SK-N-MC (cell line): ENCODE results near the gene MAP3K9.
"Not testable (repeated sequence)": the region's sequence is repeated elsewhere in the genome, so short reads cannot be mapped to it uniquely, and the experiment has no call there.

Source experiments
- DNase-seq: peaks from one replicate; pipeline ENCODE4 v3.0.0-alpha.2; 2011; ENCODE audit warnings: low read depth, low spot score
- H3K27ac ChIP-seq: fragments of 200-600 bp; sonication (generic); 2 replicates; pipeline ENCODE4 v1.5.1; 2016; ENCODE audit warnings: mixed run types
- H3K36me3 ChIP-seq: fragments of 200-600 bp; sonication (generic); 2 replicates; pipeline ENCODE4 v1.6.1; 2017; ENCODE audit warnings: antibody characterized with exemption, low read length, mixed read lengths; ENCODE audit not compliant: insufficient read depth
- H3K4me3 ChIP-seq: fragments of 200-600 bp; sonication (generic); 2 replicates; pipeline ENCODE4 v1.5.1; 2016
- H3K9ac ChIP-seq: fragments of 200-600 bp; sonication (generic); 2 replicates; pipeline ENCODE4 v1.8.0; 2017; ENCODE audit warnings: mixed run types, mixed read lengths; ENCODE audit not compliant: insufficient read length
- H3K9me3 ChIP-seq: fragments of 200-600 bp; sonication (generic); 2 replicates; pipeline ENCODE4 v1.6.1; 2017; ENCODE audit warnings: low read depth, mild to moderate bottlenecking, antibody characterized with exemption, low read length, moderate library complexity, mixed read lengths
- EZH2 ChIP-seq: fragments of 200-600 bp; sonication (generic); IDR thresholded peaks from one replicate; pipeline ENCODE4 v1.6.1; 2017; ENCODE audit warnings: antibody characterized with exemption
- FOXP2 ChIP-seq: optimal IDR thresholded peaks from 2 replicates; pipeline ENCODE3; 2011; ENCODE audit warnings: mild to moderate bottlenecking, moderate library complexity; ENCODE audit not compliant: insufficient read depth; ENCODE audit errors: extremely low read length, control extremely low read depth
- POLR2AphosphoS5 ChIP-seq: IDR thresholded peaks from 2 replicates; pipeline ENCODE4 v1.6.1; 2012; ENCODE audit warnings: mild to moderate bottlenecking, low read depth, low read length, borderline replicate concordance

MAP3K9 gene

DNA sequence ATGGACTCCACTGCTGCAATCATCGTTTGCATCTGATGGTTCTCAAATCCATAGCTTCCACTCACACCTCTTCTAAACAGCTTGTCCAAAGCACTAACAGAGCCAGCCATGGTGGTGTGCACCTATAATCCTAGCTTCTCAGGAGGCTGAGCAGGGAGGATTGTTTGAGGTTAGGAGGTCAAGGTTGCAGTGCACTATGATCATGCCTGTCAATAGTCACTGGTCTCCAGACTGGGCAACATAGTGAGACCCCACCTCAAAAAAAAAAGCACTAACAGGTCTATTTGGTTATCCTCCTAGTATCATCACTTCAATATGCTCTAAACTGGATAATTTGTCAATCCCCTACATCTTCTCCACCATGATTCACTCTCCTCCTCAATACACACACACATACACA lies 104.4 kb downstream of the MAP3K9 start:
- Histone ChIP-seq H3K9ac (no peak overlapping the region), H3K4me3 (no peak overlapping the region), H3K36me3 (no peaks in the 10 kb centered on the region), H3K9me3 (no peaks in the 10 kb centered on the region), H3K27ac (no peak overlapping the region)
- no peak for DNase-seq
- no peak for TF ChIP-seq POLR2AphosphoS5
- no peak for TF ChIP-seq EZH2
- TF ChIP-seq FOXP2 = no peak

- H3K27ac ChIP-seq, H3K4me3 ChIP-seq, DNase-seq, H3K9me3 ChIP-seq, H3K9ac ChIP-seq, H3K36me3 ChIP-seq: not testable (repeated sequence)
Observed at GRCh38 chr14:70703621-70704168, 105.6 kb downstream of the MAP3K9 start.

DNA sequence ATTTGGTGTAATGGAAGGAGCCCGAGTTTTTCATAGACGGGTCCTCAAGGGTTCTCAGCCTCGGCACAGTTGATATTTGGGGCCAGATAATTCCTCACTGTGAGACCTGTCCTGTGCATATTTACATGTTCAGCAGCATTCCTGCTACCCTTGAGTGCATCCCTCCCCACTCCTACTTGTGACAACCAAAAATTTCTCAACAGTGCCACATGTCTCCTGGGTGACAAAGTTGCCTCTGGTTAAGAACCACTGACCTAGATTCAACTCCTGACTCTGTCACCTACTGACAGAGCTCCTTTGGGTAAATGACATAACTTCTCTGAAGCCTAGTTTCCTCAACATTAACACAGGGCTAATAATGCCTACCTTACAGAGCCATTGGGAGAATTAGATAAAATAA lies 107.2 kb downstream of the MAP3K9 start:
- Histone ChIP-seq H3K4me3 (no peak overlapping the region), H3K27ac (no peak overlapping the region), H3K9ac (no peak overlapping the region), H3K36me3 (no peaks in the 10 kb centered on the region), H3K9me3 (no peaks in the 10 kb centered on the region)
- TF ChIP-seq POLR2AphosphoS5 (no peak), EZH2 (no peak), FOXP2 (no peak)
- no peak for DNase-seq

- Histone ChIP-seq H3K9me3 (no peaks in the 10 kb centered on the region), H3K9ac (no peak overlapping the region), H3K4me3 (no peak overlapping the region), H3K36me3 (no peaks in the 10 kb centered on the region), H3K27ac (no peak overlapping the region)
- TF ChIP-seq EZH2 (no peak), FOXP2 (no peak), POLR2AphosphoS5 (no peak)
- DNase-seq = no peak
Observed at GRCh38 chr14:70701610-70702009, 107.7 kb downstream of the MAP3K9 start.

- H3K27ac ChIP-seq = no peak overlapping the region
- no peak for DNase-seq
- TF ChIP-seq POLR2AphosphoS5 (no peak), FOXP2 (no peak), EZH2 (no peak)
- H3K9ac ChIP-seq = no peak overlapping the region
- no peak overlapping the region for H3K4me3 ChIP-seq
- no peaks in the 10 kb centered on the region for H3K9me3 ChIP-seq
- H3K36me3 ChIP-seq = no peaks in the 10 kb centered on the region
Observed at GRCh38 chr14:70700955-70701585, 108.2 kb downstream of the MAP3K9 start.

DNA sequence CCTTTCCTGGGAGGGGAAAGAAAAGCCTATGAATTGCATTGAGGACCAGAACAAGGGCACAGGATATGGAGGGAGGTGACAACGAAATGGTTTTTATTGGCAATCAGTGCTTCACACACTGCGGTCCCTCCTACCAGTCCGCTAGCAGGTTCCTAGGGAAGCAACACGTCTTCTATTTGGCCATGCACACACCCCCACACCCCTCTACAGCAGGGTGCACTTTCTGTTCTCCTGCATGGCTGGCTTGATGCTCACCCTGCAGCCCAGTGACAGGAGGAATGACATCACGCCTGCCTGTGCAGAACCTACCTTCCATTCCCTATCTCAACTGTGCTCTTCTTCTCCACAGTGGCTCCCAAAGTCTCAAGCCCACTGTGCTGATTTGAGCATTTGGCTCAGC lies 109.7 kb downstream of the MAP3K9 start:
- H3K4me3 ChIP-seq = no peak overlapping the region
- H3K36me3 ChIP-seq = no peaks in the 10 kb centered on the region
- no peaks in the 10 kb centered on the region for H3K9me3 ChIP-seq
- no peak overlapping the region for H3K27ac ChIP-seq
- TF ChIP-seq EZH2 = no peak
- H3K9ac ChIP-seq = no peak overlapping the region
- no peak for DNase-seq

- H3K36me3 ChIP-seq = no peaks in the 10 kb centered on the region
- no peak for DNase-seq
- no peak overlapping the region for H3K27ac ChIP-seq
- no peaks in the 10 kb centered on the region for H3K9me3 ChIP-seq
- H3K4me3 ChIP-seq = no peak overlapping the region
- TF ChIP-seq FOXP2 (no peak), POLR2AphosphoS5 (no peak), EZH2 (no peak)
- H3K9ac ChIP-seq = no peak overlapping the region
Observed at GRCh38 chr14:70698288-70698687, 111.0 kb downstream of the MAP3K9 start.

DNA sequence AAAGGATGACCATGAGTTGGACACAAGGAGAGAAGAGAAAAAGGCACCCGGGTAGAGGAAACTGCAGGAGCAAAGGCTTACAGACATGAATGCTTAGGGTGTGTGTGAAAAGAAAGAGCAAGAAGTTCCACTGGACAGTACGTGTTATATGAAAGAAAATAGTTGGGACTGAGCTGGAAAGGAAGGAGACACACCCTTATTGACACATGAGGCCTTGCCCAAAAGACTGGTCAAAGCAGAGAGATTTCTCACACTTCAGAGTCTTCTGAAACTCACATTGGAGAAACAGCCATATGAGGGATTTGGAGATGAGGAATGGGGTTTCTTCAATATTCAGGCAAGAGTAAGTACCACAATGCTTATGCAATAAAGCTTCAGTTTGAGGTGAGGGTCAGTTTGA lies 111.6 kb downstream of the MAP3K9 start:
- Histone ChIP-seq H3K27ac (no peak overlapping the region), H3K4me3 (no peak overlapping the region), H3K36me3 (no peaks in the 10 kb centered on the region), H3K9ac (no peak overlapping the region), H3K9me3 (no peaks in the 10 kb centered on the region)
- no peak for TF ChIP-seq EZH2
- TF ChIP-seq FOXP2 = no peak
- TF ChIP-seq POLR2AphosphoS5 = no peak
- DNase-seq = no peak

GRCh38 chr14:70696026-70696425 lies 113.3 kb downstream of the MAP3K9 start:
- no peak overlapping the region for H3K27ac ChIP-seq
- TF ChIP-seq POLR2AphosphoS5 = no peak
- no peak for TF ChIP-seq FOXP2
- TF ChIP-seq EZH2 = no peak

More at GRCh38 chr14:70696026-70696425, 113.3 kb downstream of the MAP3K9 start:
- no peak overlapping the region for H3K4me3 ChIP-seq
- no peaks in the 10 kb centered on the region for H3K36me3 ChIP-seq
- DNase-seq = no peak
- H3K9me3 ChIP-seq = no peaks in the 10 kb centered on the region
- H3K9ac ChIP-seq = no peak overlapping the region
